HL-60 (cell line): Measurements from ENCODE around the gene RASSF5.

Source experiments
- DNase-seq, 2 experiments: peaks; one replicate each; pipeline ENCODE4 v3.0.0-alpha.2; 2010 to 2020; ENCODE audit warnings: low read depth in 1 of 2, low spot score in 1 of 2
- H3K27ac ChIP-seq: fragments of 250-450 bp; sonication (Bioruptor Pico); replicated peaks from 2 replicates; pipeline ENCODE4 v1.5.1; 2020; ENCODE audit warnings: mild to moderate bottlenecking, moderate library complexity
- H3K27me3 ChIP-seq: fragments of 250-450 bp; sonication (Bioruptor Pico); 2 replicates; pipeline ENCODE4 v1.5.1; 2021; ENCODE audit warnings: mild to moderate bottlenecking, moderate library complexity; ENCODE audit not compliant: insufficient read depth, poor library complexity, severe bottlenecking
- H3K4me3 ChIP-seq: replicated peaks from 2 replicates; pipeline ENCODE4 v1.5.1; 2011; ENCODE audit warnings: mild to moderate bottlenecking, control low read depth, low read length; ENCODE audit not compliant: insufficient read depth
- CTCF ChIP-seq: IDR thresholded peaks from one replicate; pipeline ENCODE4 v1.5.1; 2011; ENCODE audit warnings: low read length, control low read depth, inconsistent platforms; ENCODE audit not compliant: insufficient read depth
- GABPA ChIP-seq: IDR thresholded peaks from 2 replicates; pipeline ENCODE4 v1.6.1; 2012; ENCODE audit warnings: low read depth
- POLR2AphosphoS5 ChIP-seq: IDR thresholded peaks from 2 replicates; pipeline ENCODE4 v1.6.1; 2012; ENCODE audit warnings: low read depth
- SPI1 ChIP-seq: IDR thresholded peaks from 2 replicates; pipeline ENCODE4 v1.6.1; 2012; ENCODE audit warnings: low read depth, mild to moderate bottlenecking, borderline replicate concordance
- TF ChIP-seq, protein P1 (sequence below): IDR thresholded peaks from 2 replicates; pipeline ENCODE4 v1.6.1; 2012; ENCODE audit warnings: low read depth; ENCODE audit not compliant: insufficient replicate concordance

Gene RASSF5

DNA sequence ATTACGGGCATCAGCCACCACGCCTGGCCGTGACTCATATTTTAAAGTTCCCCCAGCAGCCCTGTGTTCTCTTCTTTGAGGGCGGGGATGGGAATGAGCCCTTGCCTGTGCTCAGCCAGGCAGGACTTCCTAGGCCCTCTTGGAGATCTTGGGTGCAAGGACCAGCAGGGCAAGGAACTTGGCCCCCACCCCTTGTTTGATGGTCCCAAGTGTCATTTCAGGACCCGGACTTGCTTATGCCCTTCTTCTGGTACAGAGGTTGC is 9.3 kb downstream of the RASSF5 start:
- no peak for DNase-seq
- no peak overlapping the region for H3K4me3 ChIP-seq
- H3K27ac ChIP-seq, result no peak overlapping the region
- TF ChIP-seq POLR2AphosphoS5, result no peak
- TF ChIP-seq, protein P1, sequence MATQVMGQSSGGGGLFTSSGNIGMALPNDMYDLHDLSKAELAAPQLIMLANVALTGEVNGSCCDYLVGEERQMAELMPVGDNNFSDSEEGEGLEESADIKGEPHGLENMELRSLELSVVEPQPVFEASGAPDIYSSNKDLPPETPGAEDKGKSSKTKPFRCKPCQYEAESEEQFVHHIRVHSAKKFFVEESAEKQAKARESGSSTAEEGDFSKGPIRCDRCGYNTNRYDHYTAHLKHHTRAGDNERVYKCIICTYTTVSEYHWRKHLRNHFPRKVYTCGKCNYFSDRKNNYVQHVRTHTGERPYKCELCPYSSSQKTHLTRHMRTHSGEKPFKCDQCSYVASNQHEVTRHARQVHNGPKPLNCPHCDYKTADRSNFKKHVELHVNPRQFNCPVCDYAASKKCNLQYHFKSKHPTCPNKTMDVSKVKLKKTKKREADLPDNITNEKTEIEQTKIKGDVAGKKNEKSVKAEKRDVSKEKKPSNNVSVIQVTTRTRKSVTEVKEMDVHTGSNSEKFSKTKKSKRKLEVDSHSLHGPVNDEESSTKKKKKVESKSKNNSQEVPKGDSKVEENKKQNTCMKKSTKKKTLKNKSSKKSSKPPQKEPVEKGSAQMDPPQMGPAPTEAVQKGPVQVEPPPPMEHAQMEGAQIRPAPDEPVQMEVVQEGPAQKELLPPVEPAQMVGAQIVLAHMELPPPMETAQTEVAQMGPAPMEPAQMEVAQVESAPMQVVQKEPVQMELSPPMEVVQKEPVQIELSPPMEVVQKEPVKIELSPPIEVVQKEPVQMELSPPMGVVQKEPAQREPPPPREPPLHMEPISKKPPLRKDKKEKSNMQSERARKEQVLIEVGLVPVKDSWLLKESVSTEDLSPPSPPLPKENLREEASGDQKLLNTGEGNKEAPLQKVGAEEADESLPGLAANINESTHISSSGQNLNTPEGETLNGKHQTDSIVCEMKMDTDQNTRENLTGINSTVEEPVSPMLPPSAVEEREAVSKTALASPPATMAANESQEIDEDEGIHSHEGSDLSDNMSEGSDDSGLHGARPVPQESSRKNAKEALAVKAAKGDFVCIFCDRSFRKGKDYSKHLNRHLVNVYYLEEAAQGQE, result no peak
- no peak for TF ChIP-seq SPI1
- TF ChIP-seq CTCF, result no peak
- no peak for TF ChIP-seq GABPA
- no peaks in the 10 kb centered on the region for H3K27me3 ChIP-seq

GRCh38 chr1:206517784-206518183 is 10.5 kb downstream of the RASSF5 start:
- Histone ChIP-seq H3K27me3 (no peaks in the 10 kb centered on the region), H3K27ac (no peak overlapping the region), H3K4me3 (no peak overlapping the region)
- TF ChIP-seq CTCF (no peak), SPI1 (no peak), POLR2AphosphoS5 (no peak), GABPA (no peak)
- TF ChIP-seq, protein P1, result no peak
- DNase-seq, result no peak

DNA sequence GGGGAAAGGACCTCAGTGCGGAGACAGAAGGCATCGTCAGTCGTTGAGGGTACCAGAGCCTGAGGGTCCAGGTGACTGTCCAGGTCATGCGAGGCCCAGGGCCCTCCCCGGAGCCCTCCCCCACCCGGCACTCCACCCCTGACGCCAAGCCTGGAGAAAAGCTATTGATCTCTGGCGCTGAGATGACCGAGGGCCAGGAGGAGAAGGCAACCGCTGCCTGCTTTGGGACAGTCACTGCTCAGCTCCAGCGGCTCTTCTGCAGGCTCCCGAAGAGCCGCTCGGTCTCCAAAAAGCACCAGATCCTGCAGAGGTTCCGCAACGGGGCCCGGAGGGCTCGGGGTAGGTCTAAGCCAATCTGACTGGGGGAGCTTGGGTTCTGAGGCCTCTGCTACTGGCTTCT is 10.9 kb downstream of the RASSF5 start:
- H3K27ac ChIP-seq, result no peak overlapping the region
- H3K4me3 ChIP-seq, result no peak overlapping the region
- no peaks in the 10 kb centered on the region for H3K27me3 ChIP-seq
- no peak for TF ChIP-seq CTCF
- no peak for DNase-seq

GRCh38 chr1:206518743-206519142 is 11.4 kb downstream of the RASSF5 start:
- TF ChIP-seq CTCF, result no peak
- TF ChIP-seq GABPA, result no peak
- no peak for TF ChIP-seq SPI1
- TF ChIP-seq, protein P1, result no peak
- no peak for TF ChIP-seq POLR2AphosphoS5
- Histone ChIP-seq H3K4me3 (no peak overlapping the region), H3K27ac (no peak overlapping the region), H3K27me3 (no peaks in the 10 kb centered on the region)
- DNase-seq, result no peak
